HFF-Myc (cell line): Measurements from ENCODE around the gene DIP2C.

Experiments
- DNase-seq: peaks from one replicate; pipeline ENCODE4 v3.0.0-alpha.2; 2011; ENCODE audit warnings: low read depth; ENCODE audit errors: extremely low read depth
- H3K4me3 ChIP-seq: replicated peaks from 2 replicates; pipeline ENCODE4 v1.5.1; 2011; ENCODE audit warnings: low read depth, mild to moderate bottlenecking, control low read depth, low read length
- TF ChIP-seq, protein P1 (sequence below): IDR thresholded peaks from 2 replicates; pipeline ENCODE4 v1.5.1; 2012; ENCODE audit warnings: mild to moderate bottlenecking, low read depth, low read length, control low read depth; ENCODE audit errors: missing control alignments

Gene DIP2C

DNA sequence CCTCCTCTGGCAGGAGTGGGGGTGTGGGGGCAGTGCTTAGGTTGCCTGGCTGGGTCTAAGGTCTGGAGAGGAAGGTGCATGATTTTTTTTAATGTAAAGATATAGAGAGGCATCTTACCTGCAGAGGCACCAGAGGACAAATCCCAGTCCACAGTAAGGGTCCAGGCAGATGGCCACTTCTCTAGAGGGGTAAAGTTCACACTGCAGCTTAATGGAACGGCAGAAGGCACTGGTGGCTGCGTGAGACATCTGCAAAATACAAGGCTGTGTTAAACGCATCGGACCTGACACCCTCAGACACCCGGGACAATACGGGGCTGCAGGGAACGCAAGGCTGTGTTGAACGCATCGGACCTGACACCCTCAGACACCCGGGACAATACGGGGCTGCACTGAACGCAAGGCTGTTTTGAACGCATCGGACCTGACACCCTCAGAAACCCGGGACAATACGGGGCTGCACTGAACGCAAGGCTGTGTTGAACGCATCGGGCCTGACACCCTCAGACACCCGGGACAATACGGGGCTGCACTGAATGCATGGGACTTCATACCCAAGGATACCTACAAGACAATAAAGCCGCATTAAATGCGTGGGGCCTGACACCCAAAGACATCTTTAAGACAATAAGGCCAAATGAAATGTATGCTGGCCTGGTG lies 348.3 kb downstream of the DIP2C start:
- TF ChIP-seq, protein P1, sequence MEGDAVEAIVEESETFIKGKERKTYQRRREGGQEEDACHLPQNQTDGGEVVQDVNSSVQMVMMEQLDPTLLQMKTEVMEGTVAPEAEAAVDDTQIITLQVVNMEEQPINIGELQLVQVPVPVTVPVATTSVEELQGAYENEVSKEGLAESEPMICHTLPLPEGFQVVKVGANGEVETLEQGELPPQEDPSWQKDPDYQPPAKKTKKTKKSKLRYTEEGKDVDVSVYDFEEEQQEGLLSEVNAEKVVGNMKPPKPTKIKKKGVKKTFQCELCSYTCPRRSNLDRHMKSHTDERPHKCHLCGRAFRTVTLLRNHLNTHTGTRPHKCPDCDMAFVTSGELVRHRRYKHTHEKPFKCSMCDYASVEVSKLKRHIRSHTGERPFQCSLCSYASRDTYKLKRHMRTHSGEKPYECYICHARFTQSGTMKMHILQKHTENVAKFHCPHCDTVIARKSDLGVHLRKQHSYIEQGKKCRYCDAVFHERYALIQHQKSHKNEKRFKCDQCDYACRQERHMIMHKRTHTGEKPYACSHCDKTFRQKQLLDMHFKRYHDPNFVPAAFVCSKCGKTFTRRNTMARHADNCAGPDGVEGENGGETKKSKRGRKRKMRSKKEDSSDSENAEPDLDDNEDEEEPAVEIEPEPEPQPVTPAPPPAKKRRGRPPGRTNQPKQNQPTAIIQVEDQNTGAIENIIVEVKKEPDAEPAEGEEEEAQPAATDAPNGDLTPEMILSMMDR: no peak
- H3K4me3 ChIP-seq: no peak overlapping the region
- DNase-seq: no peak

DNA sequence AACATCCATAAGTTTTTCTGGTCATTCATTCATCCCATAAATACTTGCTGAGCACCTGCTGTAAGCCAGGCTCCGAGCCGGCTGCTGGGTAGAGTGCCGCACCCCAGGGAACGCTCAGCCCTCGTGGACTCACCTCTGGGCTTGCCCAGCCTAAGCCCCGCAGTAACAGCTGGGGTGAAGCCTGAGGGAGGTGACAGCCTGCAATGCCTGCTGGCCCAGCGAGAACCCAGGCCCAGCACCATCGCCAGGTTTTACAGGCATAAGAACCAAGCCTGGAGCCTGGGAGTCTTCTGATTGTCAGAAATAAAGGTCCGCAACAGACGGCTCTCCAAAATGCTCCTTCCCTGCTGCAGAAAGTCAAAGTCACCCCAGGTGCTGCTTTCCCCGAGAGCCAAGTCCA lies 348.8 kb downstream of the DIP2C start:
- TF ChIP-seq, protein P1: no peak
- DNase-seq: no peak

DNA sequence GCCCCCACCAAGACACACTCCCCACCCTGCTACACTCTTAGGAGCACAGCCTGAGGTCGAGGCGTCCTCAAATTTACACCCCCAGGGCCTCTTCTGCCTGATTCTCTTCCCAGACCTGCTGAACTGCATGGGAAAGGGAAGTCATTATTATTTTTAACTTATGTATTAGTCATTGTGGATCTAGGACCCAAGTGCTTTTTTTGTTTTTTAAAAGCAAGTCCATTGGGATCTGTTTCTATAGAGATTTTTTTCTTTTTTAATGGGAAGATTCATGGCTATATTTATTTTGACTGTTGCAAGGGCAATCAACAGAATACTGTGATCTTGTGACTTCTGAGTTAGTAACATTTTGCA lies 350.5 kb downstream of the DIP2C start:
- TF ChIP-seq, protein P1: no peak

More for the DNA sequence above, 348.8 kb downstream of the DIP2C start:
- no peak overlapping the region for H3K4me3 ChIP-seq

DNA sequence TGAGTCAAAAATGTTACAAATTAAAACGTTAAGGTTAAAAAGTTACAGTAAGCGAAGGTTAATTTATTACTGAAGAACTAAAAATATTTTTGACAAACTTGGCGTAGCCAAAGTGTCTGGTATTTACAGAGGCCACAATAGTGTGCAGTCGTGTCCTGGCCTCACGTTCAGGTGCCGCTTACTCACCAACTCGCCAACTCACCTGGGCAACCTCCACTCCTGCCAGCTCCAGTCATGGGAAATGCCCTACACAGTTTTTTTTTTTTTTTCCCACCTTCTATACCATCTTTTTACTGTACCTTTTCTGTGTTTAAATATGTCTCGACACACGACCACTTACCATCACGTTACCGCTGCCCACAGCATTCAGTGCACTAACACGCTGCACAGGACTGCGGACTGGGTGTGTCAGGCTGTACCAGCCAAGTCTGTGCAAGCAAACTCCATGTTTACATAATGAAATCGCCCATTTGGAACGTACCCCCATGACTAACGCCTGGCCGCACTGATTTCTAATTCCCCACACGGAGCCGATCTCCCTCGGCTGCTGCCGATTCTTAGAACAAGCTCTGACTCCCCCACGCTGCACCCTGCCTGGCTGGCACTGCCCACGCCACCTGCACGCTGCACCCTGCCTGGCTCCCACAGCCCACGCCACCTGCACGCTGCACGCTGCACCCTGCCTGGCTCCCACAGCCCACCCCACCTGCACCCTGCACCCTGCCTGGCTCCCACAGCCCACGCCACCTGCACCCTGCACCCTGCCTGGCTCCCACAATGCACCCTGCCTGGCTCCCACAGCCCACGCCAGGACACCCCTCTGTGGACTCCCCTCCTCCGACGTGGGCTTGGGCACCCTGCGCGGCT lies 351.1 kb downstream of the DIP2C start:
- no peak for DNase-seq
- no peak overlapping the region for H3K4me3 ChIP-seq
- TF ChIP-seq, protein P1: no peak

More for the DNA sequence above, 350.5 kb downstream of the DIP2C start:
- H3K4me3 ChIP-seq: no peak overlapping the region
- DNase-seq: no peak

DNA sequence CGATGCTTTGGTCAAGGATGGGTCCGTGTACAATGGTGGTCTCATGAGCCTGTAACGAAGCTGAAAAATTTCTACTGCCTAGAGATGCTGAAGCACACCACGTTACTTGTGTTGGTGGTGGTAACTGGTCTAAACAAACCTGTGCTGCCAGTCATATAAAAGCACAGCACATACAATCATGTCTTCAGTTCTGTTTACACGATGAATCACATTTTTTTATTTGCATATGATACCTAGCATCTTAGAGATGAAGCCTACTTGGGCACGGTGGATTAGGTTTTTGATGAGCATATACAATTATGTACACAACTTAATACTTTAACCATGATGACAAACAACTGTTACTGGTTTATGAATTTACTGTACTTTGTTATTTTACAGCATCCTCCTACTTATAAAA lies 353.2 kb downstream of the DIP2C start:
- TF ChIP-seq, protein P1: no peak
- no peak for DNase-seq
- H3K4me3 ChIP-seq: no peak overlapping the region

DNA sequence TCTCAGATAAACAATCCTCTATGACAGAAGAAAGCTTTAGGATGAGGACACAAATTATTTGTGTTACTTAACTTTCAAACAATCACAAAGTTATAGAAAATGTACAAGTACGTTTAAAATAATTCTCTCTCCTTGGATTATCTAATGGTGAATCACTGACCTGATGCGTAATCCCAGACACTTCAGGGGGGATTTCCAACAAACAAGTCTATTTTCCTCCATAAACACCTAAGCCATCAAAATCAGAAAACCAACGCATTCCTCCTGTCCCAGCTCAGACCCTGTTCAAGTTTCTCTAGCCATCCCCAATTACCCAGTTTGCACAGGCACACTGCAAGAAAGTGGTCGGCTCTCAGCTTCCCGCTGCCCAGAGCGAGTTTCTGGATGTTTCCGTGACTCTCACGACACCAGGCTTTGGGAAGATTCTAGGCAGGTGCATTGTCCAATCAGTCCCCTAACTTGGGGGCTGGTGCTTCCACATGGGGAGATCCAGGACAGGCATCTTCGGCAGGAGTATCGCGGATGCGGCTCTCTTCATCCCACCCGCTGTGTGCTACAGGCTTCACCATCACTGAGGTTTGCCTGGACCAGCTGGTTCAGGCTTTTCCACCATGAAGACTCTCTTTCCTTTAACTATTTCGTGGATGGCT lies 354.2 kb downstream of the DIP2C start:
- DNase-seq: no peak
- H3K4me3 ChIP-seq: no peak overlapping the region
- TF ChIP-seq, protein P1: no peak
